Measurements from ENCODE around the gene CCDC24. TPM values are rescaled to one million over a fixed set of nuclear protein-coding genes. Genes with fewer than 3 reads are reported as not detected.

The CCDC24 gene
- total RNA-seq, 1 experiment from 2014 or later = 24.4 TPM

- TF ChIP-seq, protein P1, sequence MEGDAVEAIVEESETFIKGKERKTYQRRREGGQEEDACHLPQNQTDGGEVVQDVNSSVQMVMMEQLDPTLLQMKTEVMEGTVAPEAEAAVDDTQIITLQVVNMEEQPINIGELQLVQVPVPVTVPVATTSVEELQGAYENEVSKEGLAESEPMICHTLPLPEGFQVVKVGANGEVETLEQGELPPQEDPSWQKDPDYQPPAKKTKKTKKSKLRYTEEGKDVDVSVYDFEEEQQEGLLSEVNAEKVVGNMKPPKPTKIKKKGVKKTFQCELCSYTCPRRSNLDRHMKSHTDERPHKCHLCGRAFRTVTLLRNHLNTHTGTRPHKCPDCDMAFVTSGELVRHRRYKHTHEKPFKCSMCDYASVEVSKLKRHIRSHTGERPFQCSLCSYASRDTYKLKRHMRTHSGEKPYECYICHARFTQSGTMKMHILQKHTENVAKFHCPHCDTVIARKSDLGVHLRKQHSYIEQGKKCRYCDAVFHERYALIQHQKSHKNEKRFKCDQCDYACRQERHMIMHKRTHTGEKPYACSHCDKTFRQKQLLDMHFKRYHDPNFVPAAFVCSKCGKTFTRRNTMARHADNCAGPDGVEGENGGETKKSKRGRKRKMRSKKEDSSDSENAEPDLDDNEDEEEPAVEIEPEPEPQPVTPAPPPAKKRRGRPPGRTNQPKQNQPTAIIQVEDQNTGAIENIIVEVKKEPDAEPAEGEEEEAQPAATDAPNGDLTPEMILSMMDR (IDR thresholded peaks at IDR 0.05) = no peak
- no peak for TF ChIP-seq SIN3A (IDR thresholded peaks at IDR 0.05; ENCODE audit: borderline replicate concordance, insufficient read depth, low read depth, low read length)
- Histone ChIP-seq H3K27me3 (ENCODE audit: control insufficient read depth, insufficient read depth, low read length) (no peaks in the 10 kb centered on the region), H3K36me3 (ENCODE audit: control insufficient read depth, insufficient read depth, low read length) (no peaks in the 10 kb centered on the region; the same call in 1 of the 2 replicates), H3K4me3 (ENCODE audit: low read depth in 2 of 2, low read length in 2 of 2) (no peak overlapping the region; a peak in 1 of 4 replicates), H3K9me3 (ENCODE audit: control insufficient read depth, insufficient read depth, low read depth, low read length) (no peaks in the 10 kb centered on the region), H3K4me1 (ENCODE audit: control insufficient read depth, insufficient read depth, low read length) (peaks cover 15% of the 10 kb centered on the region), H3K27ac (ENCODE audit: low read length) (no peak overlapping the region)
- no TSS peak for BruUV-seq (replicated peaks)
- CTCF ChIA-PET = interaction anchor here (0.7 kb wide), 1 partner anchor 249 kb away, joined by 3 read pairs; no protein-coding TSS in a partner anchor
- DNase-seq (ENCODE audit: low read depth, low spot score) (no peak), ATAC-seq (no peak)
- intact Hi-C loops (cut with micrococcal nuclease; ENCODE audit: unreplicated experiment) (no loop called here), in situ Hi-C loops (cut with HindIII; ENCODE audit: low pct_unique_long_range_greater_than_20kb, low sequenced_read_pairs) (no loop called here)
- POLR2A ChIA-PET = interaction anchor here (0.6 kb wide), 1 partner anchor 563 kb away, joined by 5 read pairs; no protein-coding TSS in a partner anchor
These were observed 40.9 kb downstream of the CCDC24 start for GRCh38 chr1:44032170-44032790.

GRCh38 chr1:44033041-44033575 lies 41.7 kb downstream of the CCDC24 start:
- H3K4me1 ChIP-seq (ENCODE audit: control insufficient read depth, insufficient read depth, low read length) = peaks cover 15% of the 10 kb centered on the region
- in situ Hi-C loops (cut with HindIII; ENCODE audit: low pct_unique_long_range_greater_than_20kb, low sequenced_read_pairs) (no loop called here), intact Hi-C loops (cut with micrococcal nuclease; ENCODE audit: unreplicated experiment) (no loop called here)
- DNase-seq (ENCODE audit: low read depth, low spot score) (no peak), ATAC-seq (no peak)
- CTCF ChIA-PET = interaction anchor here (0.6 kb wide), 1 partner anchor 30 kb away, joined by 10 read pairs; no protein-coding TSS in a partner anchor
- no TSS peak for BruUV-seq (replicated peaks)
- no peak overlapping the region for H3K4me3 ChIP-seq (ENCODE audit: low read depth in 2 of 2, low read length in 2 of 2)
- TF ChIP-seq, protein P1 (IDR thresholded peaks at IDR 0.05) = no peak
- TF ChIP-seq TCF7L2 (IDR thresholded peaks at IDR 0.05; ENCODE audit: low read depth, low read length) (no peak), POLR2AphosphoS5 (IDR thresholded peaks at IDR 0.05; ENCODE audit: low read depth, low read length) (no peak), SIN3A (IDR thresholded peaks at IDR 0.05; ENCODE audit: borderline replicate concordance, insufficient read depth, low read depth, low read length) (no peak), REST (IDR thresholded peaks at IDR 0.05; ENCODE audit: insufficient read depth in 1 of 2, low read depth in 2 of 2, low read length in 1 of 2) (no peak)
- no peaks in the 10 kb centered on the region; the same call in 1 of the 2 replicates for H3K36me3 ChIP-seq (ENCODE audit: control insufficient read depth, insufficient read depth, low read length)
- H3K27ac ChIP-seq (ENCODE audit: low read length) = no peak overlapping the region
- H3K9me3 ChIP-seq (ENCODE audit: control insufficient read depth, insufficient read depth, low read depth, low read length) = no peaks in the 10 kb centered on the region
- POLR2A ChIA-PET = no interaction called here
- H3K27me3 ChIP-seq (ENCODE audit: control insufficient read depth, insufficient read depth, low read length) = no peaks in the 10 kb centered on the region

Measured in Panc1 (cell line).